Testis (tissue), 2 donors: ENCODE measurements around the gene LZTFL1.

ENCODE experiments used
- POLR2A ChIP-seq: fragments of 450-650 bp; IDR thresholded peaks from one replicate; pipeline ENCODE4 v1.6.1; 2017; ENCODE audit warnings: antibody characterized with exemption, mild to moderate bottlenecking, moderate library complexity
- TF ChIP-seq, protein P1 (sequence below), 3 experiments: fragments of 450-650 bp in 2 of 3; fragments of 200-600 bp in 1 of 3; sonication (generic) in 1 of 3; IDR thresholded peaks; one replicate each; pipeline ENCODE4 v1.5.1; 2016 to 2019; ENCODE audit warnings: antibody characterized with exemption in 3 of 3, mild to moderate bottlenecking in 2 of 3, moderate library complexity in 1 of 3

DNA sequence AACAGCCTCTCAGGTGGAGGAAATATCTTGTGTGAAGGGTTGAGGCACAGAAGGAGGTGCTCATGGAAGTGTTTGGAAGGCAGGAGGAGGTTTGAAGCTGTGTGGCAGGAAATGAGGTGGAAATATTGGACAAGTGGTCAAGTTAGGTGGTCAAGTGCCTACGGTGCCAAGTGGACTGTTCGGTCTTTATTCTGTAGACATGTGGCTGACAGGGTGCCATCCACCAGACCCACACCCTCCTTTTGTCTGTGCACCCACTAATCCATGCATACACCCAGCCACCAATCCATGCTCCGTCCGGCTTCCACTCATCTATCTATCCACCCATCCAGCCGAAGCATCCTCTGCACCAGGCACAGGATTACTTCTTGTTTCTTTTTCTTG, 47.8 kb downstream of the LZTFL1 start:
- TF ChIP-seq, protein P1, sequence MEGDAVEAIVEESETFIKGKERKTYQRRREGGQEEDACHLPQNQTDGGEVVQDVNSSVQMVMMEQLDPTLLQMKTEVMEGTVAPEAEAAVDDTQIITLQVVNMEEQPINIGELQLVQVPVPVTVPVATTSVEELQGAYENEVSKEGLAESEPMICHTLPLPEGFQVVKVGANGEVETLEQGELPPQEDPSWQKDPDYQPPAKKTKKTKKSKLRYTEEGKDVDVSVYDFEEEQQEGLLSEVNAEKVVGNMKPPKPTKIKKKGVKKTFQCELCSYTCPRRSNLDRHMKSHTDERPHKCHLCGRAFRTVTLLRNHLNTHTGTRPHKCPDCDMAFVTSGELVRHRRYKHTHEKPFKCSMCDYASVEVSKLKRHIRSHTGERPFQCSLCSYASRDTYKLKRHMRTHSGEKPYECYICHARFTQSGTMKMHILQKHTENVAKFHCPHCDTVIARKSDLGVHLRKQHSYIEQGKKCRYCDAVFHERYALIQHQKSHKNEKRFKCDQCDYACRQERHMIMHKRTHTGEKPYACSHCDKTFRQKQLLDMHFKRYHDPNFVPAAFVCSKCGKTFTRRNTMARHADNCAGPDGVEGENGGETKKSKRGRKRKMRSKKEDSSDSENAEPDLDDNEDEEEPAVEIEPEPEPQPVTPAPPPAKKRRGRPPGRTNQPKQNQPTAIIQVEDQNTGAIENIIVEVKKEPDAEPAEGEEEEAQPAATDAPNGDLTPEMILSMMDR (IDR thresholded peaks at IDR 0.05): no peak
- TF ChIP-seq POLR2A: no peak
